Measurements from ENCODE around the gene NOPCHAP1.

GRCh38 chr12:104955703-104956102 is 30.4 kb upstream of the NOPCHAP1 start:
- TF ChIP-seq CTCF (IDR thresholded peaks at IDR 0.05) = no peak
- no peak for TF ChIP-seq POLR2A (IDR thresholded peaks at IDR 0.05)
